Measurements from ENCODE around the gene CCDC13.

CCDC13 gene

DNA sequence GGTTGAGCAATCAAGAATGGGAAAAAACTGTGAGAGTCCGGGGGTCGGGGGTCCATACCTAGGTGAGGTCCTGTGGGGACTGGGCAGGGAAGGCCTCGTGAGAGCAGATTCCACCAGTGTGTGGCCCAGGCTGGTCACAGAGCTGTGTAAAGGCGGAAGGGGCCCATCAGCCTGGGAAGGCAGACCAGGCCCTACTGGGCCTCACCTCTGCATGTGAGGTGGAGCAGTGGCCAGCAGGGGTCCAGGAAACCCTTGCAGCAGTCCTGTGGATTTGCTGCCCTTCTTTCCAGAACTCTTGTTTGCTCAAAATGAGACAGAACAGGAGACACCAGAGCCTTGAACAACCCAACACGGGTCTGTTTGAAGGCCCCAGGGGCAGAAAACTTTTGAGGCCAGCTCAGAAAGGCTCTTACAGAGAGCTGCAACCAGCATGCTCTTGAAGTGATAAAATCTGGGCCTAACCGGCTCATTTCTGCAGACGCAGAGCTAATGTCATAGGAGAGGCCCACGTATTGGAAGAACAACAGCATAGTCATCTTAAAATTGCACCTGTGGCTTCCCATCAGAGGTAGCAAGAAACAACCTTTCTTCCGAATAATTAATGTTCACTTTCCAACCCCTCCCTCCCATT is 40.1 kb downstream of the CCDC13 start:
- no peak for DNase-seq

DNA sequence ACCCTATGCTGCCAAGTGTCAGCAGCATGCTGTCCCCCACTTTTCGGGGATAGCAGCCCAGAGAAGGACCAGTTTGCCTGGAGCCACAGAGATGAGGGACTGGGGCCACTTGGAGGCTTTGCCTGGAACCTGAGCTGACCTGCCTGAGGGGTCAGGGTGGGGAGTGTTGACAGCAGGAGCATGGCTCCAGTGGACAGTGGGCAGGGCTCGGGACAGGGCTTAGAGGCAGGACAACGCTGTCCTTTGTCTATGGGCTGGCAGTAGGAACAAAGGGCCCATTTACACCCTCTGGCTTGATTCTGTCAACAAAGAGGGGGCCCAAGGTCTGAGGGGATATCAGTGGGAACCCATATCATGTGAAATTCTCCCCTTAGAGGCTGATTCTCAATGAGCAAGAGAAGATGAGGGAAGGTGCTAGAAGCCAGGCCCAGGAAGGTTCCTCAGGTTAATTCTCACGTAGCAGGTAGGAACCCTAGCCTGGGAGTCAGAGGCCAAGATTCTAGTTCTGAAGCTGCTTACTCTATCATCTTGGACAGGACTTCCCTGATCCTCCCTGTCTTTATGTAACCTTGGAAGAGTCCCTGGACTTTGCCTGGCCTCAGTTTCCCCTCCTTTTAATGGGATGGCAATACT is 40.7 kb downstream of the CCDC13 start:
- no peak for DNase-seq

DNA sequence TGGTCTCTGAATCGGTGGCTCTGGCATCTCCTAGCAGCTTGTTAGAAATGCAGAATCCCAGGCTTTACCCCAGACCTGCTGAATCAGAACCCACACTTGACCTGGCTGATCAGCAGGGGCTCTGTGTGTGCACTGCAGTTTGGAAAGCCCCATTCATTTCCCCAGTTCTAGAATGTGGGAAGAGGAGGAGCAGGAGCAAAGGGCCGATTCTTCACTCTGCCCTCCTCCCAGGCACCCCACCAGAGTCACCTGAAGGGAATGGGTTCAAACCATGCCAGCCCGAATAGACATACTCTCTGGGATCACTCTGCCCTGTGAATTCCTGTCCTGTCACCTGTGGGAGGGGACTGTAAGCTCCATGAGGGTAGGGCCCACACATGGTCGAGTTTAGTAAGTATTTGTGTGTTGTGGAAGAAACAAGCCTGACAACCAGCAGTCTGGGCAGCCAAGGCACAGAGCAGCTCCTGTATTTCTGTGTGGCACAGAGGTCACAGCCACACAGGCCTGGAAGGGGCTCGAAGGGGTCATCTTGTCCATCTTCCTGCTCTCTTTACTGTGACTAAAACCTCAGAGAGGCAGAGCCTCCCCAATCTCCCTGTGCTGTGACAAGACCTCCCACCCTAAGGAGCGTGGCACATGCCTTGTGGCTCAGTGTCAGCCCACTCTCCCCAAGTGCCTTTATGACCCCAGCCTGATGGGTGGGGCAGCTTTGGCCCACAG is 41.4 kb downstream of the CCDC13 start:
- DNase-seq = no peak

DNA sequence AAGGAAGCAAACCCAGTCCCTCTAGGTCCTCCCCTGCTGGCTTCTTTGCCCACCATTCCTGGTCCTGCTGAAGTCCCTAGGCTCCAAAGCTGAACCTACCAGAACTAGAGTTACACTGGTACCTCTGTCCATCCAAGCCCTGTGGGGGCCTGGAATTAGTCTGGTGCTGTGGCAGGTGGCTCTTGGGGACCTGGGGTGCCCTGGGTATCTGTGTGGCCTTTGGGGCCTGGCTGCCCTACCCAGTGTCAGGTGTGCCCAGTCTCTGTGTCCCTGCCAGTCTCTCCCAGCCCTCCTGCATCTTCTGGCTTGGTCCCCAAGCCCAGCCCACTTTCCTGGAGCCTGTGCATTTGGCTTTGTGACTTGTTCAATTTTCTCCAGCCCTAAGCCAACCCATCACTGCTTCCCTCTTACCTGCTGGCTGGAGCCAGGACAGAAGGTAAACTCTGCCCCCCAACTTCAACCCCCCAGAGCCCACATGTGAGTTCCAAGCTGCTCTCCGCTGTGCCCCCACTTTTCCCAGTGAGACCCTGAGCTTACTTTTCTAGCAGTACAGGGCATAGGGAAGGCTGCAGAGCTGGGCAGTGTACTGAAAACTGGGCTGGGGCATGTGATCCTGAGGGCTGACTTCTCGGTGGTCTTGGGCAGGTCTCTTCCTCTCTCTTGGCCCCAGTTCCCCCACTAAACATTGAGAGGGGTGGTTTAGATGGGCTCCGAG is 42.2 kb downstream of the CCDC13 start:
- no peak for DNase-seq

DNA sequence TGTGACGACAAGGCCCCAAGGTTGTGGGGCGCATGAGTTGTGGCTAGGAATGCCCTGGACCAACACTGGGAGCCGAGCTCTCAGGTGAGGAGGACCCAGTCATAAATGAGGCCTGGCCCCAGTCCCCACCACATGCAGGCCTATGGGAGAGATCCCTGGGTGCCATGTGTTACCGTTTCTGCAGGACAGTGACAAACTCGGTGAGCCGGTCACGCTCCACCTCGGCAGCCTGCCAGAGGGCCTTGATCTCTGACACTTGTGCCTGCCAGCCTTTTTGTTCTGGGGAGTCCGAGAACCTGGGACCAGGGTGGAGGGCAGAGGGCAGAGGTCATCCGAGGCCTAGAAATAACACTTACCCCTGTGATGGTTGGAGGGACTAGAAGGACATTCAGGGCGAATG is 42.8 kb downstream of the CCDC13 start:
- DNase-seq = no peak

DNA sequence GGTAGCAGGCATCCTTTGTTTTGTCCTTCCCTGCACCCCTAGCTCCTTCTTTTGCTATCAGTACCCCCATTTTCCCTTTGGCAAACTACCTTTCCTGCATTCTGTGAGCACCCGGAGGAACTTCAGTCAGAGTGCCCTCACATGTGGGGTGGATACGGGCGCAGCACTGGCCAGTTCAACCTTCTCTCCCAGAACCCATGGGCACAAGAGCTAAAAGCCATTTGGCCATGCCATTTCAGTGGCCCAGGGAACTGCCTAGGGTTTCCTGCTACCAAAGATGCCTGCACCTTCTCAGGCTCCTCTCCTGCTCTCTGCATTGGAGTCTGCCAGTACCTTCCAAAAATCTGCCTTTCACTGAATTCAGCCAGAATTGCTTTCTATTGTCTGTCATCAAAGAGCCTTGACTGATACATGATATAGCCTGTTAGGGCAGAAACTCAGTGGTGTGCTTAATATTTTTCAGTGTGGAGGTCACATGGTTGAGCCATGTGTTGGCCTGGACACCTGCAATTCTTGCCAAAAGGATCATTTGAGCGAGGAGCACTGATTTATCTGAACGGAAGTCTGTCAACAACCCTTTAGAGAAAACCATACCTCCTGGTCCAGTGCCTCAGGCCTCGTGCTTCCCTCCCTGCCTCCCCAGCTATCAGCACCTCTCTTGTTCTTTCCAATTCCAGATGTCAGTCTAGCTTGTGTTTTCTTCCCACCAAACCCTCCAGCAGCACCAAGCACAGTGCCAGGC is 43.5 kb downstream of the CCDC13 start:
- no peak for DNase-seq

DNA sequence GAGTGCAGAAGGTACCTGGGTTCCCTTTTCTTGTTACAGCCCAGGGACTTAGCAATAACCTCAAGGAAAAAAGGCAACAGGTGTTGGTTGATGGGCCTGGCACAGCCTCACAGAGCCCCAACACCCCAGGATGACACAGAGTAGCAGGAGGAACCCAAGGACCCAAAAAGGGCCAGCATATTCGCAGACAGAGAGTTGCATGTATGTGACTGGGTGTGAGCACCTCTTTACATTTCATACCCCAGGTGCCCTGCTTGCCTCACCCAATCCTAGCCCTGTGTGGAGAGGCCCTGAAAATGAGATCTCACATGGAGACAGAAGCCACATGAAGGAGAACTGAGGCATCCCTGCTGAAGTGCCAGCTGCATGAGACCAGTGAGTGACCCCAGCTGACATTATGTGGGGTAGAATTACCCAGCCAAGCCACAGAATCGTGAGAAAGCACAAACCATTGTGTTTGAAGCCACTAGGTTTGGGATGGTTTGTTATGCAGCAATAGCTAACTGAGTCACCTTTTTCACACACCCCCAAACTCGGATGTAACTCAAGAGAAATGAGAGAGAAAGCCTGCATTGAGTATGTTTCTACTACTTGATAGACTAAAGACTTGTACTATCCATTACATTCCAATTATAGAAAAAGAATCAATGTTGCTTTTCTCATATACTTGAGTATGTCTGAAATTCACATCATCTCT is 44.2 kb downstream of the CCDC13 start:
- DNase-seq = no peak

DNA sequence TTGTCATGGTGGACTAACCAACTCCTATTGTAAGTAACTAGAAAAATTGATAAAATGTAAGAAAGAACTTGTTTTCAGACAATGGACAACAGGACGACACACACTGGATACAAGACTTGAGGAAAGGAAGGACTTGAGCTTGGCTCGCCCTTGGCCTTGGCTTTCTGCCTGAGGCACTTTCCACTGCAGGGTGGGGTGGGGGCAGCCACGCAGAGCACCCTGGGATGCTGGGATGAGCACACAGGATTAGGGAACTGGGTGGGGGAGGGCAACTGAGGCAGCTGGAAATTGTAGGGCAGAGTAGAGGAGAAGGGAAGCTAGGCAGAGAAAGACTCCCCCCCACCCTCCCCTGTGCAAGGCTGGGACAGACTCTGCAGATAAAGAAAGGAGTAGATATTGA is 45.0 kb downstream of the CCDC13 start:
- no peak for DNase-seq

DNA sequence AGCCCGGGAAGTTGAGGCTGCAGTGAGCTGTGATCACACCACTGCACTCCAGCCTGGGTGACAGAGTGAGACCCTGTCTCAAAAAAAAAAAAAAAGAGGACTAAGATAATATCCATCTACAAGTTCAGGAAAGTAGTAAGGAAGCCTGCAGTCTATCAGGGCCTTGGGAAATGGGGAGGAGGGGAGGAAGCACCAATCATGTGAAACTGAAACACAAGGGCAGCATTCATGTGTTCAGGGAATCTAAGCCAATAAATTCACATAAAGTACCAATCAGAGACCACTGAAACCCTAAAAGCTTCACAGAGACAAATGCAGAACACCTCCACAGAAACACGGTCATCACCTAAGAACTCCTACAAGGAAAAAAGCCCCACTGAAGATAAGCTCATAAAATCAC is 47.6 kb downstream of the CCDC13 start:
- DNase-seq = no peak

DNA sequence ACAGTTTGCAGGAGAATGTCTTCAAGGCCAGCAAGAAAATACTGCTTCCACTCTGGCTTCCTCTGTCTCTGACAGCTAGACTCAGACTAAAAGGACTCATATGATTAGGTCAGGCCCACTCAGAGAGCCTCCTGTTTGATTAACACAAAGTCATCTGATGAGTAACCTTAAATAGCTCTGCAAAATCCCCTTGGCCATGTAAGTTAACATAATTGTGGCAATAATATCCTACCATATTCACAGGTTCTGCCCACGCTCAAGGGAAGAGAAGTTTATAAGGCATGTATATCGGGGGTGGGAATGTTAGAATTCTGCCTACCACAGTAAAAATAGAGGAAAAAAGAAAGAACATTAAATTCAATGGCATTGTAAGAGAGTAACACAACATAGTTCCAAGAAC is 49.8 kb downstream of the CCDC13 start:
- no peak for DNase-seq
